CD14-positive monocyte (primary cell): ENCODE results near the gene FGD3. TPM values are rescaled to one million over a fixed set of nuclear protein-coding genes. Genes with fewer than 3 reads are reported as not detected.

Source experiments
- DNase-seq, 3 donors: peaks; one replicate each; pipeline ENCODE4 v3.0.0-alpha.2; 2011 to 2022
- H2AFZ ChIP-seq: 2 replicates; pipeline ENCODE4 v1.6.0; 2012; ENCODE audit warnings: mild to moderate bottlenecking, low read depth, low read length, inconsistent platforms; ENCODE audit not compliant: insufficient read depth, poor library complexity, severe bottlenecking
- H3K27ac ChIP-seq, 2 donors: 1 replicate in 1 of 2; 2 replicates in 1 of 2; pipeline ENCODE4 v1.5.1; 2012 to 2013; ENCODE audit warnings: low read length in 2 of 2, control low read depth in 1 of 2, inconsistent platforms in 1 of 2, low read depth in 1 of 2, mild to moderate bottlenecking in 1 of 2
- H3K27me3 ChIP-seq, 2 donors: one replicate each; pipeline versions ENCODE4 v1.6.0 to v1.6.1; 2011 to 2013; ENCODE audit warnings: low read length in 2 of 2; ENCODE audit not compliant: control insufficient read depth in 2 of 2, insufficient read depth in 2 of 2
- H3K36me3 ChIP-seq, 2 donors: replicated peaks in 1 of 2; 1 replicate in 1 of 2; 2 replicates in 1 of 2; pipeline versions ENCODE4 v1.5.1 to v1.6.1; 2012 to 2013; ENCODE audit warnings: low read length in 2 of 2, control low read depth in 1 of 2, inconsistent platforms in 1 of 2, mild to moderate bottlenecking in 1 of 2; ENCODE audit not compliant: insufficient read depth in 2 of 2, control insufficient read depth in 1 of 2
- H3K4me1 ChIP-seq, 2 donors: 1 replicate in 1 of 2; 2 replicates in 1 of 2; pipeline versions ENCODE4 v1.5.1 to v1.6.1; 2012 to 2013; ENCODE audit warnings: low read length in 2 of 2, control low read depth in 1 of 2, inconsistent platforms in 1 of 2, mild to moderate bottlenecking in 1 of 2, moderate library complexity in 1 of 2; ENCODE audit not compliant: insufficient read depth in 2 of 2, control insufficient read depth in 1 of 2
- H3K4me2 ChIP-seq: replicated peaks from 2 replicates; pipeline ENCODE3; 2012; ENCODE audit warnings: low read length, moderate library complexity, mild to moderate bottlenecking; ENCODE audit not compliant: poor library complexity, severe bottlenecking; ENCODE audit errors: extremely low read depth
- H3K4me3 ChIP-seq, 3 experiments: fragments of 200-600 bp in 1 of 3; sonication (generic) in 1 of 3; replicated peaks in 1 of 3; 1 replicate in 2 of 3; 2 replicates in 1 of 3; pipeline ENCODE4 v1.5.1; 2011 to 2013; ENCODE audit warnings: low read length in 3 of 3, mild to moderate bottlenecking in 3 of 3, control low read depth in 2 of 3, low read depth in 2 of 3, inconsistent platforms in 1 of 3, moderate library complexity in 1 of 3
- H3K79me2 ChIP-seq: 2 replicates; pipeline ENCODE4 v1.6.0; 2012; ENCODE audit warnings: mild to moderate bottlenecking, control low read depth, inconsistent platforms, low read length, moderate library complexity; ENCODE audit not compliant: insufficient read depth
- H3K9ac ChIP-seq: 2 replicates; pipeline ENCODE4 v1.6.0; 2017; ENCODE audit warnings: low read length, mild to moderate bottlenecking; ENCODE audit not compliant: insufficient read depth, poor library complexity, severe bottlenecking
- H3K9me3 ChIP-seq, 2 donors: replicated peaks in 1 of 2; 1 replicate in 1 of 2; 2 replicates in 1 of 2; pipeline versions ENCODE4 v1.5.1 to v1.6.1; 2012 to 2013; ENCODE audit warnings: low read length in 2 of 2, control low read depth in 1 of 2; ENCODE audit not compliant: control insufficient read depth in 1 of 2, insufficient read depth in 1 of 2
- H4K20me1 ChIP-seq: 2 replicates; pipeline ENCODE4 v1.6.0; 2012; ENCODE audit warnings: mild to moderate bottlenecking, low read length, control low read depth, moderate library complexity; ENCODE audit not compliant: insufficient read depth
- H3K27ac Mint-ChIP-seq, 7 donors: one replicate each; pipeline ENCODE4 v1.8.0; 2020; ENCODE audit warnings: mild to moderate bottlenecking in 7 of 7, mixed read lengths in 7 of 7, moderate library complexity in 6 of 7, inconsistent platforms in 2 of 7
- H3K27me3 Mint-ChIP-seq, 3 donors: one replicate each; pipeline ENCODE4 v1.8.0; 2021 to 2022; ENCODE audit warnings: low read depth in 3 of 3, mild to moderate bottlenecking in 3 of 3, mixed read lengths in 3 of 3, moderate library complexity in 3 of 3, inconsistent platforms in 1 of 3
- H3K36me3 Mint-ChIP-seq, 2 donors: one replicate each; pipeline ENCODE4 v1.8.0; 2020; ENCODE audit warnings: mixed read lengths in 2 of 2, inconsistent platforms in 1 of 2, mild to moderate bottlenecking in 1 of 2
- H3K4me1 Mint-ChIP-seq: one replicate; pipeline ENCODE4 v1.8.0; 2020; ENCODE audit warnings: mild to moderate bottlenecking, mixed read lengths
- H3K4me3 Mint-ChIP-seq, 2 donors: one replicate each; pipeline ENCODE4 v1.8.0; 2020; ENCODE audit warnings: mild to moderate bottlenecking in 2 of 2, mixed read lengths in 2 of 2, moderate library complexity in 1 of 2
- H3K9me3 Mint-ChIP-seq, 7 donors: one replicate each; pipeline ENCODE4 v1.8.0; 2020 to 2022; ENCODE audit warnings: mixed read lengths in 7 of 7, mild to moderate bottlenecking in 6 of 7, moderate library complexity in 6 of 7, inconsistent platforms in 2 of 7
- CTCF ChIP-seq: fragments of 200-600 bp; IDR thresholded peaks from one replicate; pipeline ENCODE4 v1.8.0; 2022; ENCODE audit warnings: antibody characterized with exemption, mild to moderate bottlenecking
- WGBS: methylation state at CpG from one replicate; pipeline ENCODE4 v1.1.5; 2013; ENCODE audit warnings: missing lambda C conversion rate; ENCODE audit not compliant: insufficient coverage; 5-methylcytosine and 5-hydroxymethylcytosine counted together
- intact Hi-C, 2 donors: fragments of 100-400 bp; cut with micrococcal nuclease; formaldehyde crosslinking; loops; one replicate each; pipeline versions ENCODE4 v1.15.0 to v1.15.1; 2023
- polyA plus RNA-seq, 3 donors: library from polyadenylated mRNA; depleted of rRNA in 1 of 3; unstranded in 2 of 3; stranded (reverse) in 1 of 3; fragments of 300-500 nt in 2 of 3; fragments of >200 nt in 1 of 3; fragmentation: Illumina TruSeq in 2 of 3; gene quantifications; 1 replicate in 2 of 3; 2 replicates in 1 of 3; pipeline ENCODE4 v1.2.3, GENCODE V29; 2012 to 2021

Gene FGD3
- polyA plus RNA-seq, 3 donors = 32.4 to 120 (median 56.2) TPM

GRCh38 chr9:93008457-93008856 lies 61.1 kb downstream of the FGD3 start:
- no peak for DNase-seq
- Histone ChIP-seq H3K4me3 (no peak overlapping the region), H3K4me1 (no peaks in the 10 kb centered on the region), H3K9me3 (no peaks in the 10 kb centered on the region), H3K4me2 (no peak overlapping the region), H4K20me1 (peaks cover 96% of the 10 kb centered on the region), H3K27me3 (no peaks in the 10 kb centered on the region), H3K36me3 (peaks cover 80 to 96% of the 10 kb centered on the region in 2 donors), H3K9ac (no peak overlapping the region), H3K79me2 (peaks cover 57% of the 10 kb centered on the region), H2AFZ (no peak overlapping the region), H3K27ac (no peak overlapping the region)
- Mint-ChIP-seq H3K27ac (no peak overlapping the region), H3K4me1 (peaks cover 2% of the 10 kb centered on the region), H3K4me3 (no peak overlapping the region), H3K36me3 (peaks cover 72 to 98% of the 10 kb centered on the region in 2 donors), H3K27me3 (peaks cover 0 to 1% (median 0%) of the 10 kb centered on the region in 3 donors), H3K9me3 (peaks cover 0 to under 1% (median 0%) of the 10 kb centered on the region in 7 donors)
- 100% methylated on average over 3 of the region's 8 CpGs for WGBS
- intact Hi-C loops = loop anchor here in 1 of 2 donors (10.0 kb wide), 1 partner anchor 1456 kb away; no protein-coding TSS in a partner anchor
- TF ChIP-seq CTCF = no peak

GRCh38 chr9:93009337-93010015 lies 62.2 kb downstream of the FGD3 start:
- no peak for DNase-seq
- Histone ChIP-seq H3K4me2 (no peak overlapping the region), H3K9ac (no peak overlapping the region), H3K4me1 (no peaks in the 10 kb centered on the region), H3K4me3 (no peak overlapping the region), H4K20me1 (peaks cover 95% of the 10 kb centered on the region), H3K36me3 (peaks cover 80 to 96% of the 10 kb centered on the region in 2 donors), H3K27me3 (no peaks in the 10 kb centered on the region), H2AFZ (no peak overlapping the region), H3K79me2 (peaks cover 53% of the 10 kb centered on the region), H3K27ac (peak overlapping the region in 1 of 2 donors; percentile 20), H3K9me3 (no peaks in the 10 kb centered on the region)
- TF ChIP-seq CTCF = no peak
- intact Hi-C loops = loop anchor here in 1 of 2 donors (10.0 kb wide), 1 partner anchor 1455 kb away; no protein-coding TSS in a partner anchor
- H3K4me1 Mint-ChIP-seq = no peaks in the 10 kb centered on the region
- peaks cover 0 to 1% (median 0%) of the 10 kb centered on the region in 3 donors for H3K27me3 Mint-ChIP-seq
- H3K4me3 Mint-ChIP-seq = peak overlapping the region in 1 of 2 donors; percentile 34
- WGBS = 96% methylated on average over 21 of the region's 21 CpGs
- H3K27ac Mint-ChIP-seq = peak overlapping the region in 4 of 7 donors; percentile 50 to 84 (median 64)
- peaks cover 0 to 2% (median 0%) of the 10 kb centered on the region in 7 donors for H3K9me3 Mint-ChIP-seq
- H3K36me3 Mint-ChIP-seq = peaks cover 72 to 98% of the 10 kb centered on the region in 2 donors
